Brain microvascular endothelial cell (primary cell): ENCODE measurements around the gene GALNT14.

ENCODE experiments used
- DNase-seq: peaks from one replicate; pipeline ENCODE4 v3.0.0-alpha.2; 2020
- H3K27ac ChIP-seq: fragments of 250-450 bp; sonication (Bioruptor Pico); 2 replicates; pipeline ENCODE4 v1.5.1; 2020; ENCODE audit warnings: mild to moderate bottlenecking, moderate library complexity
- H3K27me3 ChIP-seq: fragments of 250-450 bp; sonication (Bioruptor Pico); replicated peaks from 2 replicates; pipeline ENCODE4 v1.5.1; 2020; ENCODE audit warnings: mild to moderate bottlenecking
- H3K36me3 ChIP-seq: fragments of 250-450 bp; sonication (Bioruptor Pico); replicated peaks from 2 replicates; pipeline ENCODE4 v1.5.1; 2020; ENCODE audit warnings: mild to moderate bottlenecking
- H3K4me3 ChIP-seq: 2 replicates; pipeline ENCODE4 v1.5.1; 2011; ENCODE audit warnings: low read depth, mild to moderate bottlenecking, control low read depth, low read length, moderate library complexity
- in situ Hi-C: cut with HindIII; loops from 2 replicates; pipeline ENCODE4 v1.10.0; 2017; ENCODE audit warnings: low sequenced_read_pairs, low pct_ligation_motif_present
- TF ChIP-seq, protein P1 (sequence below): IDR thresholded peaks from 2 replicates; pipeline ENCODE4 v1.5.1; 2011; ENCODE audit warnings: low read depth, mild to moderate bottlenecking, moderate library complexity, low read length, control low read depth, inconsistent platforms; ENCODE audit errors: missing control alignments

GALNT14 gene

DNA sequence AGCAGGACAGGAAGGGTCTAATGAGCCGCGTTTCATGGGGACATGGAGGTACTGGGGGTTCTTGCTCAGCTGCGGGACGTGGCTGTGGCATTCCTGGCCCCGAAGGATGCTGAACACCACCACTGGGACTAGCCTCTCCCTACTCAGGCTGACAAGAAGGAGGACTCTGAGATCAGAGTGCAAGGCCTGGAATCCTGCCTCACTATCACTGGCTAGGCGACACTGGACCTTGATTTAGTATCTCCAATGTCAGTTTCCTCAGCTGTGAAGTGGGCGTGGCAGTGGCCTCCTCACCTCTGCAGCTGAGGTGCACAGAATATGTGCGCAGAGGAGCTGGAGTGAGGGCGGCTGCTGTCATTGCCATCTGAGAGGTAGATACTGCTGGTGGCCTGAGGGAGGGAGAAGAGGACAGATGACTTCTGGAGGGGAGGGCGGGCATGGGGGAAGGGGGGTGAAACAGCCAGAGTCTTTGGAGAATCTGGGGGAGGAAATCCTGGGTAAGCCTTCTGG is 173.2 kb downstream of the GALNT14 start:
- Histone ChIP-seq H3K27me3 (no peaks in the 10 kb centered on the region), H3K27ac (no peak overlapping the region), H3K4me3 (no peak overlapping the region), H3K36me3 (no peaks in the 10 kb centered on the region)
- in situ Hi-C loops = no loop called here
- no peak for DNase-seq
- TF ChIP-seq, protein P1, sequence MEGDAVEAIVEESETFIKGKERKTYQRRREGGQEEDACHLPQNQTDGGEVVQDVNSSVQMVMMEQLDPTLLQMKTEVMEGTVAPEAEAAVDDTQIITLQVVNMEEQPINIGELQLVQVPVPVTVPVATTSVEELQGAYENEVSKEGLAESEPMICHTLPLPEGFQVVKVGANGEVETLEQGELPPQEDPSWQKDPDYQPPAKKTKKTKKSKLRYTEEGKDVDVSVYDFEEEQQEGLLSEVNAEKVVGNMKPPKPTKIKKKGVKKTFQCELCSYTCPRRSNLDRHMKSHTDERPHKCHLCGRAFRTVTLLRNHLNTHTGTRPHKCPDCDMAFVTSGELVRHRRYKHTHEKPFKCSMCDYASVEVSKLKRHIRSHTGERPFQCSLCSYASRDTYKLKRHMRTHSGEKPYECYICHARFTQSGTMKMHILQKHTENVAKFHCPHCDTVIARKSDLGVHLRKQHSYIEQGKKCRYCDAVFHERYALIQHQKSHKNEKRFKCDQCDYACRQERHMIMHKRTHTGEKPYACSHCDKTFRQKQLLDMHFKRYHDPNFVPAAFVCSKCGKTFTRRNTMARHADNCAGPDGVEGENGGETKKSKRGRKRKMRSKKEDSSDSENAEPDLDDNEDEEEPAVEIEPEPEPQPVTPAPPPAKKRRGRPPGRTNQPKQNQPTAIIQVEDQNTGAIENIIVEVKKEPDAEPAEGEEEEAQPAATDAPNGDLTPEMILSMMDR = no peak

DNA sequence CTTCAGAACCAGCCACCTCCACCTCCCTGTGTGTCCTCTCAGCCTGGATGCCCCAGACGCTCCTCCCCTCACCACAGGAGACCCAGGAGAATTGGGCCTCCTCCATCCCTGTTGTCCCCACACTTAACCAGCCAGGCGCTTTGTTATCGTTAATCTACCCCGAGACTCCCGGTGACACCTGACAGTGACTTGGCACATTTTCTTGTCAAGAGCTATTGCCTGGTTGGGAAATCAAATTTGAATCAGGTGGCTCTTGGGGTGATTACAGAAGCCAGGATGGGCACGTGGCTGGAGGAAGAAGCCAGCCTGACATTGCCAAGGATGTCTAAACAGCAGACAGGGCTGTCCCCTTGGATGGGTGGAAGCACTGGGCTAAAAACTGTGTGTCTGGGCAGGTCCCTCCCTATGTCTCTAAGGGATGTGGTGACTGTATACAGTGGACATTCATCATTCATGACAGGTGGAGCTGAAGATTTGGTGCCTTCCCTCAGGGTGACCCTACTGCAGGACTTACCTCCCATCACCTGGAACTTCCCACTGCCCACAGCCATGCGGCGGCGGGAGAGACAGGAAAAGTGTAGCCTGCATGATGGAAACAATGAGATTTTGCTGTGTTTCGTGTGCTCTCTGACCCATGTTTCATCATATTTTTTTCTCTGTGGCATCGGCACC is 173.8 kb downstream of the GALNT14 start:
- Histone ChIP-seq H3K27ac (no peak overlapping the region), H3K36me3 (no peaks in the 10 kb centered on the region), H3K27me3 (no peaks in the 10 kb centered on the region), H3K4me3 (no peak overlapping the region)
- DNase-seq = no peak
- TF ChIP-seq, protein P1 = no peak
- in situ Hi-C loops = no loop called here

DNA sequence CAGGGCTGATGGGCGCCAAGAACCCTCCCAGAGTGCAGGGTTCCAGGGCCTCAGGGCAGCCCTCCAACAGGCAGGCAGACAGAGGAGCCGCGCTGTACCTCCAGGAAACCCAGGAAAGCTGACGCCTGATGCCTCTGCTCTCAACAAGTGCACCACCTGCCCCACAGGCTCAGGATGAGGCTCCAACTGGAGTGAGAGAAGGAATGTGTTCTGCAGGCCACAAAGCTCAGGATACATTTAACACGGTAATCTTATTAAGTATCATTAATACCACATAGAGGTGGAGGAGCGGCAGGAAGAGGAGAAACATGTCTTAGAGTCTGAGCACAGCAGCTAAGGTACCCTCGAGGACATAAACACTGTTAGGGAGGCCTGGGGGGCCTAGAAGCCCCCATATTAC is 175.1 kb downstream of the GALNT14 start:
- in situ Hi-C loops = no loop called here
- TF ChIP-seq, protein P1 = no peak
- Histone ChIP-seq H3K4me3 (no peak overlapping the region), H3K27me3 (no peaks in the 10 kb centered on the region), H3K36me3 (no peaks in the 10 kb centered on the region), H3K27ac (no peak overlapping the region)
- no peak for DNase-seq

DNA sequence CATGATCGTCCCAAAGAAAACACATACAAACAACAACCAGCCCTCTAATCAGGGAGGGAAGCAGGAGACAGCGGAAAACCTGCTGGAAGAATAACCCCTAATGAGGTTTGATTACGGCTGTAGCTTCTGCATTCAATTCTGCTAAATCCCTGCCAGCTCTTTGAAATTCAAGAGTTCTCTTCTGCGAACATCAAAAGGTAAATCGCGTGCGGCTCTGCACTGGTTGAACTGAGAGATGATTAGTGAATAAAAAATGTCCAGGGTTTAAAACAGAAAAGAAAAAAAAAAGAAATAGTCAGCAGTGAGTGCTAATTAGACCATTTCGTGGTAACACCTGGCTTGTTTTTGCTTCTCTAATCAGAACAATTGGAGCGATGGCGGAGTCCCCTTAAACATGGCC is 178.0 kb downstream of the GALNT14 start:
- DNase-seq = no peak
- Histone ChIP-seq H3K27ac (no peak overlapping the region), H3K4me3 (no peak overlapping the region), H3K27me3 (no peaks in the 10 kb centered on the region), H3K36me3 (no peaks in the 10 kb centered on the region)
- in situ Hi-C loops = no loop called here
- TF ChIP-seq, protein P1 = no peak

DNA sequence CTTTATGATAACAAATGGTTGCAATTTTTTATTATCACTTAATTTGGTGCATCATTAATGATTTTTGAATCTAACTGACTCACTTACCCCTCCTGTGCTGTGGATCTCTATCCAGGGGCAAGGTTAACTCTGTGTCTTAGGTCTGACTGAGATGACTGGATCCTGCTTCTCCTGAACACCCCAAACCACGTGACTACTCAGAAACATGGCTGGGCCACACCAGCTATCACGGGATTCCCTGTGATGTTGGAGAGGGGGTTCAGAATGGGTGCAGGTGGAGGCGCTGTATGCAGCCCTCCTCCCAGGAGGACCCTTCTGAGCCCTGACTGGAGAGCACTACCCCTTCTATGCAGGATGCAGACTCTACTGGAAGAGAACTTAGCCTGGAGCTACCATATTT is 178.6 kb downstream of the GALNT14 start:
- H3K27me3 ChIP-seq = no peaks in the 10 kb centered on the region
- H3K4me3 ChIP-seq = no peak overlapping the region
- TF ChIP-seq, protein P1 = no peak
- no peak overlapping the region for H3K27ac ChIP-seq
- H3K36me3 ChIP-seq = no peaks in the 10 kb centered on the region
- in situ Hi-C loops = no loop called here
- DNase-seq = no peak

DNA sequence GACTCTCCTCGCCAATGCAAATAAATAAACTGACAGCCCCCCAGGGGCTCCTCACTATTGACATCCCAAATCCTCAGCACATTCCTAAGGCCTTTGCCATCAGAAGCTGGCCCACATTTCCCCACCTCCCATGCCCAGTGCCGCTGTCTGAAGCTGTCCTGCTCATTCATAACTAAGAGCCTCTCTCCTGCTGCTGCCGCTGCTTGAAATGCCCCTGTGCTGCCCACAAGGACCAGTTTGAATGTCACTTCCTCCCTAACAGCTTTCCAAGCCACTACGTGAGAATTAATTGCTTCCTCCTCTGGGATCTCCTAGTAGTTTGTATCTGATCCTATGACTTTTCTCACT is 179.3 kb downstream of the GALNT14 start:
- TF ChIP-seq, protein P1 = no peak
- Histone ChIP-seq H3K27me3 (no peaks in the 10 kb centered on the region), H3K27ac (no peak overlapping the region), H3K4me3 (no peak overlapping the region), H3K36me3 (no peaks in the 10 kb centered on the region)
- in situ Hi-C loops = no loop called here
- DNase-seq = no peak
